ENCODE data around the gene PHYHIPL.

PHYHIPL gene

DNA sequence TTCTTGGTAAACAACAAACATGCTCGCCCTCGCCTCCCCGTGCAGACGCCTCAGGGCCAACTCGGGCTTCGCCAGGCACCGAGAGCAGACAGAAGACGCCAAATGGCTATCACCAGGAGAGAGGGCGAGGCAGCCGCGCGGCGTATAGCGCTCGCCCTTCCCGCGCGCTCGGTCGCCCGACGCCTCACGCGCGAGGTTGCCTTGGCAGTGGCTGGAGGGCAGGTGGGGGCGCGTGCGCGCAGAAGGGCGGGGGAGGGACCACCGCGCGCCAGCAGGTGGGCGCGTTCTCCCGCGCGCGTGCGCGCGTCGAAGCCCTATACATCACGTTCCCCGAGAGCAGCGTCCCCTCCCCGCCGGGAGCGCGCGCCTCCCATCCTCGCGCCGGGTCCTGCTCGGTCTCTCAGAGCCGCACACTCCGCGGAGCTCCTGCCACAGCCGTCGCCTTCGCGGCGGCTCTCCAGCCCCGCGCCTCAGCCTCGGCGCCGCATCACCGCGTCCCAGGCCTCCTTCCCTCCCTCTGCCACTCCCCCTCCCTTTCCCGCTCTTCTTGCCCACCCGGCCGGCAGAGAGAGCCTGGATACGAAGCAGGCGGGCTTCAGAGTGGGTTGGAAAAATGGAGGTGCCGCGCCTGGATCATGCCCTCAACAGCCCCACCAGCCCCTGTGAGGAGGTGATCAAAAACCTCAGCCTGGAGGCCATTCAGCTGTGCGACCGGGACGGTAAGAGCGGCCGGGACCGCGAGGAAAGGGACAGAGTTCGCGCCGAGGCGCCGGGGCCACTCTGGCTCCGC is at the start of gene PHYHIPL:
Gene PHYHIPL (plus strand): TSS at position 403 of the 790 bp plus-strand sequence. CDS start 211 bp downstream, at position 614.
- DNase-seq (ENCODE audit: low spot score), result peak; percentile 5

DNA sequence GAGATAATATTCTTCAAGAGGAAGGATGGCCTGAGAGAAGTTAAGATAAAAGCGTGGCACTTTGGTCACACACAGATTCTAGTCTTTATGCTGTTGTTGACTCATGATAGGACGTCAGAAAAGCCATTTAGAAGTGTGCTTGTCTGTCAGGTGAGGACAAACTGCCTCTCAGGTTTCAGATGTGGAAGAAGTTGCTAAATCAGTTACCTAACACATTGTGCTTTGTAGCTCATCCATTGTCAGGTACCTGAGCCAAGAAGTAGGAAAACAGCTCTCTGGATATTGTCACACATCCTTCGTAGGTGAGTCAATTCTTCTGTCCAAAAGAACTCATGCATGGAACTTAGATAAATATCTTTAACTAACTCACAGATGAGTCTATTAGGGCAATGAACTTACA is 49.5 kb upstream of the PHYHIPL start:
- no peak for DNase-seq (ENCODE audit: low spot score)

DNA sequence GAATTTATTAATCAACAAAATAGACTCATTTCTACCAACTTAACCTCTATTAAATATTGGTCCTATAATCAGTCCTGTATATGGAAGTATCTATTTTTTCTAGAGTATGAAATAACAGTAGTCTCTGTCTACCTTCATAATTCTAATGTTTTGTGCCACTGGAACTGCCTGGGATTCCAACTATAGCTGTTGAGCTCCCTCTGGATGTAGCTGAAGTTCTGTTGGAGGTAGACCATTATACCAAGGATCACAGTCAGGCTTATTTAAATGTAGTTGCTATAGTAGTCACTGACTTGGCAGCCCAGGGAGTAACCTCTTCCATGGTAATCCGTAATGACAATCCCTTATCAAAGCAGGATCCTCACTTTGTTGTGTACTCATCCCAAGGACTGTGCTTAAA is 48.5 kb upstream of the PHYHIPL start:
- no peak for DNase-seq (ENCODE audit: low spot score)

- DNase-seq (ENCODE audit: low spot score), result no peak
These were observed 46.6 kb upstream of the PHYHIPL start for GRCh38 chr10:59129867-59130266.

DNA sequence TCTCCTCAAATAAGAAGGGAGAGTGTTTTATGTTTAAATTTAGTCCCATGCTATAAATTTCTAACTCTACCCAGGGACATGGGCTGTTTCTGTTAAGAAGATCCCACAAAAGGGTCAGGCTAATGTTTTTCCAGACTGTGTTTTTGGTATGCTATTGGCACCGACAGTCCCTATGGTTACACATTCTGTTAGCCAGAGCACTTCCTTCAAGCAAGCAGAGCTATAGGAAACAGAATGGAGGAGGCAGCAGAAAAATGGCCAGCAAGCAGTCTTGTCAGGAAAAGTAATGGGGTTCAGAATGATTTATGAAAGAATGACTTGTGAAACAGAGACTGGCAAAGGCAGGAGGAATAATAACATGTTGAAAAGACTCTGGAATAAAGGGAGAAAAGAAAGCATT is 44.8 kb upstream of the PHYHIPL start:
- DNase-seq (ENCODE audit: low spot score), result no peak

DNA sequence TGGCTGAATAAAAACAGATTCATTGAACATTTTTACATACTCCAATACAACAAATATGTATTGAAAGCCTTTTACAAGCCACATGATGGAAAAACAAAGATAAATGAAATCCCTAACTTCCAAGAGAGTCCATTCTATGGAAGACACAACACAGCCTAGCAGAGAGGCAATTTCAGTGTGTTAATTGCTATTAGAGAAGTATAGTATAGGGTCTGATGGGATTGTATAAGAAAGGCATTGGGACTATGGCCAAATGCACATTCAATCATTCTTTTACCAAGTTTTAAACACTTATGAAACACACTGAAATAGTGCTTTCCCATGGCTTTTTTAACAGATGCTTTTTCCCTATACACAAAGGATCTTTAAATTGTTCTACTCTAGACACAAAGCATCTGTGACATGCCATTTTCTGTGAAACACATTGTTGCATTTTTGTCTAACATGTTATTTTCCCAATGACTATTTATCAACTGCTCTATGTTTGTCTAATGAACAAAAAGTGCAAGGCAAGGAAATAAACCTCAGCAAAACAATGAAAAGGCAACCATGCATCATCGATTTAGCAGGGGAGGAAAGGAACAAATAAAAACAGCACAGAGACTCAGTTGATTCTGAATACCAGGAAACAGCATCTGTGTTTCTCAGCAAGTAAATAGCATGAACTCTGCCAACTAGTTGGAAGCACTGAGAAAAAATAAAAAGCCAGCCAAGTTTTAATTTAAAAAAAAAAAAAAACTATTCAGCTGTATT is 42.4 kb upstream of the PHYHIPL start:
- DNase-seq (ENCODE audit: low spot score), result no peak

- DNase-seq (ENCODE audit: low spot score), result no peak
These were observed 41.7 kb upstream of the PHYHIPL start for GRCh38 chr10:59134785-59135184.

GRCh38 chr10:59135275-59135674 is 41.2 kb upstream of the PHYHIPL start:
- no peak for DNase-seq (ENCODE audit: low spot score)

DNA sequence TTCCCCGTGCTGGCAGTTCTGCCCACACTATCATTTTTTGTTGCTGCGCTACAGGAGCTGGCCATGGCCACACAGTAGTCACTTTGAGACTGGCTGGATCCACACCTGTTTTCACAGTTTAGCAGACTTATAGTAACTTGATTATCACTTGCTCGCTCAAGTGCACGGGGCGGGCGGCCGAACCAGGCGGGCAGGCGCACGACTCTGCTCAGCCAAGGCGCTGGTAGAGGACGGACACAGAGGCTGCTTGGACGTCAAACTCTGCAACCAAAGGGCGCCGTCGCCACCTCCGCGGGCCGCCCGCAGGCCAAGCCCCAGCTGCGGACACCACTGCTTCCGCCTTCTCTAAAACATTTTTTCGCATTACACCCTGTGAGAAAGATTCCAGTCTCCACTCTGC is 38.4 kb upstream of the PHYHIPL start:
- no peak for DNase-seq (ENCODE audit: low spot score)

DNA sequence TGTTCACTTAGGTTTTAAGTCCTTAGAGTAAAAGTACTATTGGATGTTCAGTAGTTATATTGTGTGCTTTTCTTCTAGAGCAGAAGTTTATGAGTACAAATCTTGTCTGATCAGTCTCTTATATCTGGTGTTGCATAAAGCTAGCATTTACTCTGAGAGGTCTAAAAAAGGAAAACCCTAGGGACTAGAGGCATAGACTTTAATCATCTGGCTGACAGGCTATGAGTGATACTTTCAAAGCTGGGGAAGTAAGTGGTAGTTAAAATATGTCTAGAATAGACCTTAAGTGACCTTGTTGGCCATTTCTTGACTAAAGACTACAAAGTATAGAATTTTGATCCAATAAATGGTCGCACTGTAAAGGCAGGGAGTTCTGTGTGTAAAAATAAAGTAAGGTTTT is 32.9 kb upstream of the PHYHIPL start:
- no peak for DNase-seq (ENCODE audit: low spot score)

- DNase-seq (ENCODE audit: low spot score), result no peak
These were observed 27.7 kb upstream of the PHYHIPL start for GRCh38 chr10:59148701-59149100.

DNA sequence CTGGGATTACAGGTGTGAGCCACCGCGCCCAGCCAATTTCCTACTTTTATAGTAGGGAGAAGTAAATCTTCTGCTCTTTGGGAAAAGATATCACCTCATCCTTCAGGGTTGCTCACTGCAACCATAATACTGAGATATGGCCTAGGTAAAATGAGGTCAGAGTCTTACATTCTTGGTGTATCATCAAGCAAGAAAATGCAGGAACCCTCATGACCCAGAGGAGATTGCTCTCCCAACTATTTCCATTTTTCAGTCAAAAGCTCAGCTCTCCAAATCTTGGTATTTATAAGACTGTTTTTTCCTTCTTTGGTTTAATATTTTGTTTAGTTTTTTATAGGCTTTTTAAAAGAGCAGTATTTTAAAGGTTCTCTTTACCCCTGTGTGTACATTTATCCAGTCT is 20.9 kb upstream of the PHYHIPL start:
- DNase-seq (ENCODE audit: low spot score), result no peak

GRCh38 chr10:59167512-59167911 is 8.9 kb upstream of the PHYHIPL start:
- DNase-seq (ENCODE audit: low spot score), result no peak

- no peak for DNase-seq (ENCODE audit: low spot score)
These were observed 3.9 kb upstream of the PHYHIPL start for GRCh38 chr10:59172567-59172966.

DNA sequence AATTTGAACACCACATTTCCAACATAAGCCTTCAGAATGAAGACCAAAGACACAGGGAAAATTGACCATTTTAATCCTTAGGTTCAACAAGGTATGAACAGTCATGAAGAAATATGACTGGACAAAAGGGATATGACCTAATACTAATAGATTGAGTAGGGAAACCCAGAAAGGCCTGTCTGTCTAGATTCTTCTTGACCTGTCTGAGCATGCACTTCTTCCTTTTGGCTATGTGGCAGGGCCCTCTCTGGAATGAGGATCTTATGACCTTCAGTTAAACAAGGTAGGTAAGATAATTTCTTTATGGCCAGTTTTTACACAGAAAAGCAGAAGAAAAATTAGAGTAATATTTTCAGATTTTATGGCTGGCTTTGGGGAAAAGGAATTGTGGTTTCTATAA is 3.0 kb upstream of the PHYHIPL start:
- no peak for DNase-seq (ENCODE audit: low spot score)

- DNase-seq (ENCODE audit: low spot score), result peak; percentile 2
These were observed 754 bp upstream of the PHYHIPL start for GRCh38 chr10:59175538-59176240.

GRCh38 chr10:59177031-59177797 is 771 bp downstream of the PHYHIPL start:
- peak; percentile 86 for DNase-seq (ENCODE audit: low spot score)

DNA sequence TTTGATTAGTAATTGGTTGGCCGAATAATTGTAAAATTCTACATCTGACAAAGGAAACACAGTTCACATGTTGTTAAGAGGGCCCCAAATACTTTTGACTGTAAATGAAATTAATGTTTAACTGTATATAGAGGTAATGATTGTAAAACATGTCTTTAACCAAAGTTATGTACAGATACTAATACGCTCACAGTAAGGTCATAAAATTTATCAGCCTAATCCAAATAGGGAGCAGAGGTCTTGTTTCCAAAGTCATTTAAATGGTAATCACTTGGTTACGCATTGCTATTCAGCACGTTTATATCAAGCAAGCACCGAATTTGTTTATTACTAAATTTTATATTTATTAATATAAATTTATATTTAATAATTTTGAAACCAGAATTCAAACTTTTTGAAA is 1.4 kb downstream of the PHYHIPL start:
- no peak for DNase-seq (ENCODE audit: low spot score)

DNA sequence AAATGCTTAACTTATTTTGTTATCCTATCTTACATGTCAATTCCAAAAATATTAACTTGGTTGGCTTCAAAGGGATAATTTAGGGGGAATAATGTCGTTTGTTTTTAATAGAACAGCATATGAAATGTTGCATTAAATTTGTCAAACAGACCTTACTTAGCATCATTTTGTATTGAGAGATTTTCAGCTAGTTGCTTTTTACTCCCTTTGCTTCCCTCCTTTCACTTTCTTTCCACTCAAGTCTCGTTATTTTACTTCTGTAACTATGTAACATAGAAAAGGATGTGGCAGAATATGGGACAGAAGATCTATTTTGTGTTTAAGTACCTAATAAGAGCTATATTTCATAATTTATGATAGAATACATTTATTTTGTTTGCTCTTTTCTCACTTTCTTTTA is 2.6 kb downstream of the PHYHIPL start:
- DNase-seq (ENCODE audit: low spot score), result no peak

DNA sequence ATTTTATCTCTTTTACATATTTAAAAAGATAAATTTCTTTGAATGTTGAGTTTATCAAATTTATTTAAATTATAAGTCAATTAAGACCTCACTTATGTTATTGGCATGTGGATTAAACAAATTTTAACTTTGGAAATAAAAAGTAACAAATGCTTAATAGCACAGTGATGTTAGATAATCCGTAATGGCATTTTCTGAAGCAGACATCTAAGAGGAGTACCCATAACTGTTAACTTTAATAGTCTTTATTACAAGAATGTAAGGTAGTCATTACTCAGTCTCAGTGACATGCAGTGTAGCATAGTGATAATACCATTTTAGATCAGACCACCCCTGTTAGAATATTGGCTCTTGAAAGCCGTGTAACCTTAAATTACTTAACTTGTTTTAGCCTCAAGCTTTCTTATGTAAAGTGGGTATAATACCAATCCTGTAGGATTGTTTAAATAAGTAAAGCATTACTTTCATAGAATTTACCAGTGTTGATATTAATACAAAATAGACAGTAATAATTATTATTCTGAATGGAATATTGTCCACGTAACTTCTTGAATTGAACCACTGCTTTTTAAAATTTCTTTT is 4.3 kb downstream of the PHYHIPL start:
- DNase-seq (ENCODE audit: low spot score), result no peak

DNA sequence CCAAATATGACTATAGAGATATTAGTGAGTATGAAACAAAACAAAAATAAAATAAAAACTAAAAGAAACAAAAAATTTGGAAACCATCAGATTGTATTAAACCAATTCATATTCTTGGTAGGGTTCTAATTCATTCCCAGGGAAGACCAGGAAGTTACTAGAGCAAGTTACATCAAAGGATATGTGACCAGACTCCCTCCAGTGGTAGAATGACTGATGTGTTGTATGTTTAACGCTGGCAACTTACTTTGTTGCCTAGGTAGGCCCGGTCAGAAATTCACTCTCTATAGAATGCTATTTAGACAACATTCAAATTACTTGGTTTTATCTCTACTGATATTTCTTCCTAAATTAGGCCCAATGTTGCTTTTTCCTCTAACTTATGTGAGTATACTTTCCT is 5.2 kb downstream of the PHYHIPL start:
- peak; percentile 37 for DNase-seq (ENCODE audit: low spot score)

- DNase-seq (ENCODE audit: low spot score), result no peak
These were observed 13.9 kb downstream of the PHYHIPL start for GRCh38 chr10:59190332-59190731.
